ENCODE measurements around the gene SGCG.

DNA sequence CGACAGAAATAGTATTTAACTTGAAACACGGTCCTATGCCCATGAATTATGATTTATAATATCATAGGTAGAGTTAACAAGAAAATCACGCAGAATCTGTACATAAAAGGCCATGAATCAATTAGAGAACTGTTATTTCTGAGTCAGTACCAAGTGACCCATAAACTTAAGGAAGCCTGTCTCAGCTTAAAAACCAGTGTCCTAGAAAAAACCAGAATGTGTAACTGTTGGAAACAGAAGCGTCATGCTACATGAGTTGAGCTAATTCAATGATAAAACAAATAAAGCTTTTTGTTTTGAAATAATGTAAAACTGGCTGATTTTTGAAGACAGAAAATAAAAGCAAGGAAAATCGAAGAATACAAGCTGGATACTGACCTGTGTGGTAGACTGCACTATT, 34.8 kb upstream of the SGCG start:
- TF ChIP-seq CTCF (conservative IDR thresholded peaks at IDR 0.05 in 1 of 2, IDR thresholded peaks at IDR 0.05 in 1 of 2; ENCODE audit: extremely low read depth in 1 of 2, insufficient read depth in 1 of 2, low read depth in 1 of 2, low read length in 2 of 2) (no peak), EZH2 (IDR thresholded peaks at IDR 0.05; ENCODE audit: borderline replicate concordance, low read length) (no peak)

Measured in mammary epithelial cell (primary cell).